ENCODE results near the gene ARHGEF37. TPM values are rescaled to one million over a fixed set of nuclear protein-coding genes. Genes with fewer than 3 reads are reported as not detected.

ARHGEF37 gene
- total RNA-seq, 1 donor from 2014 or later = 17.7 TPM

GRCh38 chr5:149679876-149680809 is 98.8 kb downstream of the ARHGEF37 start:
- Histone ChIP-seq H3K27me3 (no peaks in the 10 kb centered on the region), H3K4me1 (no peaks in the 10 kb centered on the region), H3K27ac (no peak overlapping the region), H3K9me3 (no peaks in the 10 kb centered on the region), H3K36me3 (no peaks in the 10 kb centered on the region), H3K4me3 (no peak overlapping the region)
- TF ChIP-seq POLR2AphosphoS5 (IDR thresholded peaks at IDR 0.05; ENCODE audit: insufficient read depth in 1 of 2, low read depth in 1 of 2) (no peak), CTCF (IDR thresholded peaks at IDR 0.05) (no peak), POLR2A (IDR thresholded peaks at IDR 0.05) (no peak)
- no peak for DNase-seq (ENCODE audit: extremely low spot score in 2 of 2)
- intact Hi-C loops (cut with DNase I) = no loop called here

GRCh38 chr5:149680810-149681221 is 99.5 kb downstream of the ARHGEF37 start:
- no peaks in the 10 kb centered on the region for H3K9me3 ChIP-seq
- no peak for TF ChIP-seq POLR2A (IDR thresholded peaks at IDR 0.05)
- TF ChIP-seq POLR2AphosphoS5 (IDR thresholded peaks at IDR 0.05; ENCODE audit: insufficient read depth in 1 of 2, low read depth in 1 of 2) = no peak
- TF ChIP-seq CTCF (IDR thresholded peaks at IDR 0.05) = no peak
- no peak overlapping the region for H3K4me3 ChIP-seq
- DNase-seq (ENCODE audit: extremely low spot score in 2 of 2) = no peak
- no peaks in the 10 kb centered on the region for H3K27me3 ChIP-seq
- no peak overlapping the region for H3K27ac ChIP-seq
- H3K4me1 ChIP-seq = no peaks in the 10 kb centered on the region
- intact Hi-C loops (cut with DNase I) = no loop called here
- H3K36me3 ChIP-seq = no peaks in the 10 kb centered on the region

GRCh38 chr5:149681252-149681651 is 100.0 kb downstream of the ARHGEF37 start:
- no peak for TF ChIP-seq POLR2A (IDR thresholded peaks at IDR 0.05)
- no peaks in the 10 kb centered on the region for H3K36me3 ChIP-seq
- DNase-seq (ENCODE audit: extremely low spot score in 2 of 2) = no peak
- H3K27ac ChIP-seq = no peak overlapping the region
- no peaks in the 10 kb centered on the region for H3K9me3 ChIP-seq
- H3K27me3 ChIP-seq = no peaks in the 10 kb centered on the region
- H3K4me3 ChIP-seq = no peak overlapping the region
- no peaks in the 10 kb centered on the region for H3K4me1 ChIP-seq
- intact Hi-C loops (cut with DNase I) = no loop called here

- Histone ChIP-seq H3K4me1 (no peaks in the 10 kb centered on the region), H3K4me3 (no peak overlapping the region), H3K27ac (no peak overlapping the region), H3K27me3 (no peaks in the 10 kb centered on the region), H3K9me3 (no peaks in the 10 kb centered on the region), H3K36me3 (no peaks in the 10 kb centered on the region)
- intact Hi-C loops (cut with DNase I) = no loop called here
- no peak for TF ChIP-seq POLR2AphosphoS5 (IDR thresholded peaks at IDR 0.05; ENCODE audit: insufficient read depth in 1 of 2, low read depth in 1 of 2)
- no peak for TF ChIP-seq CTCF (IDR thresholded peaks at IDR 0.05)
- DNase-seq (ENCODE audit: extremely low spot score in 2 of 2) = no peak
Measured at GRCh38 chr5:149681922-149682321, 100.6 kb downstream of the ARHGEF37 start.

- Histone ChIP-seq H3K27me3 (no peaks in the 10 kb centered on the region), H3K4me1 (no peaks in the 10 kb centered on the region), H3K27ac (no peak overlapping the region), H3K36me3 (no peaks in the 10 kb centered on the region), H3K9me3 (no peaks in the 10 kb centered on the region), H3K4me3 (no peak overlapping the region)
- intact Hi-C loops (cut with DNase I) = no loop called here
- DNase-seq (ENCODE audit: extremely low spot score in 2 of 2) = no peak
- TF ChIP-seq CTCF (IDR thresholded peaks at IDR 0.05) = no peak
- TF ChIP-seq POLR2AphosphoS5 (IDR thresholded peaks at IDR 0.05; ENCODE audit: insufficient read depth in 1 of 2, low read depth in 1 of 2) = no peak
- TF ChIP-seq POLR2A (IDR thresholded peaks at IDR 0.05) = no peak
Measured at GRCh38 chr5:149682532-149683075, 101.3 kb downstream of the ARHGEF37 start.
